ENCODE data around the gene DHPS.

The DHPS gene

GRCh38 chr19:12641456-12641855, 40.2 kb downstream of the DHPS start:
- FAIRE-seq, result no peak

DNA sequence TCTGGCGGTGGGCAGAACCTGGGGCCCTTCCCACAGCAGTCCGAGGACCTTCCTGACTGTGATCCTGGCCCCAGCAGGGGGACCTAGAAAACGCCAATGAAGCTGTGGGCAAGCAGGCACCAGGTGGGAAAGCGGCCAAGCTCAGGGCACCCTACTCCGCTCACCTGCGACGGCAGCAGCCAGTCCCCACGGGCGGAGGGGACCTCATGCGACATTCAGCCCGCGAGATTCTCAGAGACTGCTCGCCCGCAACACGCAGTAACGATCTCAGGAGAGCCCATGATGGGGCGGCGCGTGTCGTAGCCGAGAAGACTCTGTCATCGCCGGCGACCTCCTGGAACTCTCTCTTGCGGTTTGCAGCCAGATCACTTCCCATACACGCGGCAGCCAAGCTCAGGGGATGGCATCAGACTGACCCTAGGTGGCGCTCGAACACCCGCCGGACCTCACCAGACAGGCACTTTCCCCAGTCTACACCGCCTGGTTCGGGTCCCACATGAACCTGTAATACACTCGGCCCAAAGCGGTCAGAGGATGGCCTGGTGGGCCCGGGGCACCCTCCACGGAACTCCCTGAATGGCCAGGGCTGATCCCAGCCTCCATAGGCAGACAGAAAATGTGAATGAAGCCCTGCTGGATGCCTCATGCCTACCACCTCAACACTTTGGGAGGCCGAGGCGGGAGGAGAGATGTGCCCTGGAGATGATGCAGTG, 41.6 kb downstream of the DHPS start:
- no peak for FAIRE-seq

- no peak for FAIRE-seq
These were observed 43.0 kb downstream of the DHPS start for GRCh38 chr19:12638611-12639182.

GRCh38 chr19:12636631-12637030, 45.0 kb downstream of the DHPS start:
- no peak for FAIRE-seq

- no peak for FAIRE-seq
These were observed 52.5 kb downstream of the DHPS start for GRCh38 chr19:12629215-12629614.

DNA sequence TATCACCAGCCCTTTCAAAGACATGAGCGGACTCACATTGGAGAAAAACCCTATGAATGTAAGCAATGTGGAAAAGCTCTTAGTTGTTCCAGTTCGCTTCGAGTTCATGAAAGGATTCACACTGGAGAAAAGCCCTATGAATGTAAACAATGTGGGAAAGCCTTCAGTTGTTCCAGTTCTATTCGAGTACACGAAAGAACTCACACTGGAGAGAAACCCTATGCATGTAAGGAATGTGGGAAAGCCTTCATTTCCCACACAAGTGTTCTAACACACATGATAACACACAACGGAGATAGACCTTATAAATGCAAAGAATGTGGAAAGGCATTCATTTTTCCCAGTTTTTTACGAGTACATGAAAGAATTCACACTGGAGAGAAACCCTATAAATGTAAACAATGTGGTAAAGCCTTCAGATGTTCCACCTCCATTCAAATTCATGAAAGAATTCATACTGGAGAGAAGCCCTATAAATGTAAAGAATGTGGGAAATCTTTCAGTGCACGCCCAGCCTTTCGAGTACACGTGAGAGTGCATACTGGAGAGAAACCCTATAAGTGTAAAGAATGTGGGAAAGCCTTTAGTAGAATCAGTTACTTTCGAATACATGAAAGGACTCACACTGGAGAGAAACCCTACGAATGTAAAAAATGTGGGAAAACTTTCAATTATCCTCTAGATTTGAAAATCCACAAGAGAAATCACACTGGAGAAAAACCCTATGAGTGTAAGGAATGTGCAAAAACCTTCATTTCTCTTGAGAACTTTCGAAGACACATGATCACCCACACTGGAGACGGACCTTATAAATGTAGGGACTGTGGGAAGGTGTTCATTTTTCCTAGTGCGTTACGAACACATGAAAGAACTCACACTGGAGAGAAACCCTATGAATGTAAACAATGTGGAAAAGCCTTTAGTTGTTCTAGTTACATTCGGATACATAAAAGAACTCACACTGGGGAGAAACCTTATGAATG, 53.3 kb downstream of the DHPS start:
- no peak for FAIRE-seq

DNA sequence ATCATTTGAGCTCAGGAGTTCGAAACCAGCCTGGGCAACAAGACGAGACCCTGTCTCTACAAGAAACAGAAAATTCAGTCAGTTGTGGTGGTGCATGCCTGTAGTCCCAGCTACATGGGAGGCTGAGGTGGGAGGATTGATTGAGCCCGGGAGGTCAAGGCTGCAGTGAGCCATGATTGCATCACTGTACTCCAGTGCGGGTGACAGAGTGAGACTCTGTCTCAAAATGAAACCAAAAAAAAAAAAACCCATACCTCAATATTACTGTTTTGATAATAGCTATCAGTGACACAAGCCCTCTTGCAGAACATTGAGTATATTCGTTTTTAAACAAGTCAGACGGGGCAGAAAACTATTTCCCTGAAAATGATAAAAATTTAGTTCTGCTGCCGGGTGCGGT, 54.7 kb downstream of the DHPS start:
- no peak for FAIRE-seq
